ENCODE data around the gene GALNT16. TPM values are rescaled to one million over a fixed set of nuclear protein-coding genes. Genes with fewer than 3 reads are reported as not detected.

The GALNT16 gene
- total and polyA plus RNA-seq, 2 of the 8 experiments (the other 6 are each of a cell fraction or from before 2014, with no cell fraction given), result 5.4 to 6.3 TPM

DNA sequence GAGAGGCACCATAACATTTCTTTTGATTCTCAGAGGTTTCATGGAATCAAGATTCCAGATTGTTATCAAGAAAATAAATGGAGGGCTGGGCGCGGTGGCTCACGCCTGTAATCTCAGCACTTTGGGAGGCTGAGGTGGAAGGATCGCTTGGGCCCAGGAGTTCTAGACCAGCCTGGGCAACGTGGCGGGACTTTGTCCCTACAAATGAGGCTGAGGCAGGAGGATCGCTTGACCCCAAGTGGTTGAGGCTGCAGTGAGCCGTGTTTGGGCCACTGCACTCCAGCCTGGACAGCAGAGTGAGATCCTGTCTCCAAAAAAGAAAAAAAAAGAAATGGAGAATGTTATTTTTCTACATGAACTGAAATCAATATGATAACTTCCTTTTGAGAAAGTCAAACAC lies 139.8 kb downstream of the GALNT16 start:
- Histone ChIP-seq H3K4me1 (replicated peaks in 1 of 4; ENCODE audit: control insufficient read depth in 3 of 4, insufficient read depth in 4 of 4, low read length in 3 of 4) (peaks cover 0 to 2% (median under 1%) of the 10 kb centered on the region in 4 experiments; a peak in 2 of 7 replicates), H3K4ac (replicated peaks; ENCODE audit: insufficient read length, low read depth, low read length) (no peak overlapping the region), H3K4me2 (ENCODE audit: insufficient read depth in 1 of 2, low read depth in 2 of 2, low read length in 2 of 2) (peak overlapping the region; percentile 80 to 96), H2AK5ac (ENCODE audit: low read depth, low read length) (no peak overlapping the region), H3K18ac (ENCODE audit: extremely low read depth, low read length) (no peak overlapping the region), H2AFZ (ENCODE audit: low read length) (no peak overlapping the region), H2BK12ac (ENCODE audit: low read depth, low read length) (no peak overlapping the region), H3K4me3 (ENCODE audit: extremely low read depth in 1 of 4, insufficient read depth in 2 of 4, low read depth in 3 of 4, low read length in 4 of 4) (peak overlapping the region; percentile 83 to 98 (median 92); a peak in 5 of 8 replicates), H4K91ac (replicated peaks; ENCODE audit: insufficient read length, low read length) (no peak overlapping the region), H4K5ac (ENCODE audit: insufficient read length, low read depth, low read length) (no peak overlapping the region), H3K14ac (ENCODE audit: insufficient read length) (no peak overlapping the region), H3K56ac (replicated peaks; ENCODE audit: insufficient read length, low read depth, low read length) (no peak overlapping the region), H3K27ac (ENCODE audit: low read depth, low read length) (no peak overlapping the region), H2BK15ac (ENCODE audit: low read length) (no peak overlapping the region), H3K36me3 (ENCODE audit: control insufficient read depth in 2 of 4, insufficient read depth in 4 of 4, low read length in 3 of 4) (peaks cover 4 to 15% (median 12%) of the 10 kb centered on the region in 4 experiments; a peak in 6 of 8 replicates), H3K23me2 (ENCODE audit: low read depth, low read length) (peaks cover 5% of the 10 kb centered on the region), H2BK120ac (replicated peaks; ENCODE audit: low read depth, low read length) (no peak overlapping the region), H3K79me2 (ENCODE audit: control insufficient read depth in 1 of 2, insufficient read depth in 2 of 2, low read length in 2 of 2) (peaks cover 21 to 87% of the 10 kb centered on the region in 2 experiments), H2BK5ac (ENCODE audit: low read depth, low read length) (no peak overlapping the region), H3K79me1 (ENCODE audit: low read depth, low read length) (peaks cover 7% of the 10 kb centered on the region), H2BK20ac (ENCODE audit: low read length) (no peak overlapping the region), H3K27me3 (replicated peaks in 1 of 4; ENCODE audit: control insufficient read depth in 3 of 4, extremely low read depth in 1 of 4, insufficient read depth in 3 of 4, low read length in 3 of 4) (no peaks in the 10 kb centered on the region), H4K20me1 (replicated peaks in 1 of 2; ENCODE audit: control insufficient read depth in 1 of 2, insufficient read depth in 2 of 2, low read length in 2 of 2) (peaks cover 0 to 7% of the 10 kb centered on the region in 2 experiments), H3K9ac (replicated peaks in 1 of 4; ENCODE audit: extremely low read depth in 1 of 4, low read depth in 3 of 4, low read length in 3 of 4) (no peak overlapping the region), H3K9me3 (ENCODE audit: insufficient read depth in 2 of 2, low read depth in 1 of 2, low read length in 1 of 2) (no peaks in the 10 kb centered on the region), H3K23ac (ENCODE audit: insufficient read length) (no peak overlapping the region), H4K8ac (ENCODE audit: extremely low read depth, insufficient read depth, low read length) (no peak overlapping the region)
- ChIA-PET POLR2A (ENCODE audit: partially characterized antibody) (interaction anchor here (0.6 to 8.5 kb wide), 3 partner anchors 16 to 84 kb away, joined by 3 to 131 read pairs (median 6); no protein-coding TSS in a partner anchor), CTCF (ENCODE audit: partially characterized antibody) (no interaction called here)
- 96% methylated on average over 8 of the region's 8 CpGs; no CpG with 5 or more reads in 1 of the 2 experiments for WGBS, 2 experiments (ENCODE audit: extremely low coverage in 1 of 2, insufficient coverage in 1 of 2, insufficient read length in 1 of 2, insufficient replicate concordance in 2 of 2, low coverage in 1 of 2, low lambda C conversion rate in 2 of 2, missing lambda C conversion rate in 1 of 2)
- TF ChIP-seq ASH2L (IDR thresholded peaks at IDR 0.05; ENCODE audit: low read length), result no peak
- TF ChIP-seq, protein P1, sequence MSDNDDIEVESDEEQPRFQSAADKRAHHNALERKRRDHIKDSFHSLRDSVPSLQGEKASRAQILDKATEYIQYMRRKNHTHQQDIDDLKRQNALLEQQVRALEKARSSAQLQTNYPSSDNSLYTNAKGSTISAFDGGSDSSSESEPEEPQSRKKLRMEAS (IDR thresholded peaks at IDR 0.05), result no peak
- no peak for TF ChIP-seq RXRA (IDR thresholded peaks at IDR 0.05; ENCODE audit: insufficient read depth, low read depth, low read length)
- no peak for TF ChIP-seq BCL11A (IDR thresholded peaks at IDR 0.05; ENCODE audit: low read depth in 2 of 2, low read length in 2 of 2)
- no peak for TF ChIP-seq MAFK (IDR thresholded peaks at IDR 0.05; ENCODE audit: low read depth, low read length)
- FAIRE-seq (no peak), DNase-seq (ENCODE audit: low read depth in 1 of 2, low spot score in 2 of 2) (no peak)

Data from H1 (cell line).